Stimulated activated CD4-positive, alpha-beta T cell treated with anti-CD3 and anti-CD28 coated beads, Interleukin-4, amount 100 ng/mL, for 48 hours (primary cell): Measurements from ENCODE around the gene TRAPPC10.
"Not testable (repeated sequence)": the region's sequence is repeated elsewhere in the genome, so short reads cannot be mapped to it uniquely, and the experiment has no call there.

Experiments used
- DNase-seq, 2 donors: peaks; one replicate each; pipeline ENCODE4 v3.0.0-alpha.2; 2020; ENCODE audit warnings: low read depth in 2 of 2

Gene TRAPPC10

GRCh38 chr21:44089001-44089911 lies 77.1 kb downstream of the TRAPPC10 start:
- no peak for DNase-seq

- DNase-seq: no peak
Observed at GRCh38 chr21:44090325-44090724, 78.2 kb downstream of the TRAPPC10 start.

DNA sequence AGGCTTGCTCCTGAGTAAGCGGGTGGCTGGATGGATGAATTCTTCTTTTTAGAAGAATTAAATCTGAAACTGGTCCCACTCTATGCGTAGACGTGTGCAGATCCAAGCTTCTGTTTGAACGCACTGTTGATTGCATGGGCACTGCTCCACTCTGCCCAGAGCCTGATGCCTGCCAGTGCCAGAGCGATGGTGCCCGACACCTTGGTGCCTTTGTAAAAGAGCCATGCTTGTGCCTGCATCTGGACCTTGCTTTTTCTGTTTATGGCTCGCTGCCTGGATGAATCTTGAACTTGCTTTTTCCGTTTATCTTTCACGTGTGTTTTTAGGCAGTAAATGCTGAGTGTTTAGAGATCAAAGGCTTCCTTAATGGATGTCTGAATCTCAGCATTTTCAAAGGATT lies 80.1 kb downstream of the TRAPPC10 start:
- DNase-seq: no peak

- DNase-seq: no peak
Observed at GRCh38 chr21:44093761-44094160, 81.7 kb downstream of the TRAPPC10 start.

DNA sequence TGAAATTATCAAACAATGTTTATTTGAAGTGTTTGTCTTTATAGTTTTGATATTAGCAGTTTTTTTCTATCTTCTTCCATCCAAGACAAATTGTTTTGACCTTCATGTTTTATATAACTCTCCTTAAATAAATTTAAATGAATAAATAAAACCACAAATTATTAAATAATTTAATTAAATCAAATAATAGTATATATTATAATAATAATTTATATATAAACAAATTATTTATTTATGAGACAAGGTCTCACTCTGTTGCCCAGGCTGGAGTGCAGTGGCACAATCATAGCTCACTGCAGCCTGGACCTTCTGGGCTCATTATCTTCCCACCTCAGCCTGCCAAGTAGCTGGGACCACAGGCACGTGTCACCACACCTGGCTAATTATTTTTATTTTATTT lies 82.7 kb downstream of the TRAPPC10 start:
- DNase-seq: no peak

- not testable (repeated sequence) for DNase-seq
Observed at GRCh38 chr21:44098507-44098906, 86.4 kb downstream of the TRAPPC10 start.

DNA sequence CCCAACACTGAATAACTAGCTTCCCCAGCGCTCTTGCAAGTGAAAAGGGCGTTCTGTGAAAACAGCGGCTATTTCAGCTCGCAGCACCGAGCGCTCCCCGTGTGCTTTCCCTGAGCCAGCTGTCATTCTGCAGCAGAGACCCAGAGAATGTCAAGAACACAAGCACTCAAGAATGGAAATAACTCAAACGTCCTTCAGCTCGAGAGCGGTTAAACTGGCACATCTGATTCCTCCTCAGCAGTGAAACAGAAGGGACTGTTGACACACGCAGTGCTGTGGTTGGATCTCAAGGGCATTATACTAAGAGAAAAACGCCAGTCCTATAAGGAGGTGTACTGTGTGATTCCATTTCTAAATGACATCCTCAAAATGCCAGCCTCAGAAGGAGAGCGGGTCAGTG lies 86.9 kb downstream of the TRAPPC10 start:
- not testable (repeated sequence) for DNase-seq

GRCh38 chr21:44107026-44107501 lies 95.0 kb downstream of the TRAPPC10 start, which contains the start of gene PWP2:
PWP2 (plus strand) TSS chr21:44107399; CDS start chr21:44107417, 18 bp downstream.
- peak in 1 of 2 donors; percentile 37 for DNase-seq

DNA sequence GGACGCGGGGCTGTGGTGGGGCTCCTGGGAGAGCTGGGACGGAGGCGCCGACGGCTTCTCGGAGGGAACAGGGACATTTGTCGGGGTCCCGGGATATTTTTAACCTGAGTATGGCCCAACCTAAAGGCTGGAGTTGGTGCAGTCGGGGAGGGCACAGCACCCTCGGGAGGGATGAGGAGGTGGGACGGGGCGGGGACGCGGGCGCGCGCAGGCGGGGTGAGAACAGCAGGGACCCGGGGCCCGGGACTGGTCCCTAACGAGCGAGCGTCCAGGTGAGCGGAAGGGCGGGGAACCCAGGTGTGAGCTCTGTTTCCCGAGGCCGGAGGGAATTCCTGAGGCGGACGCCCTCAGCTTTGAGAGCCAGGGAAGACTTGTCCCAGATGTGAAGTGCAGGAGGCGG lies 95.5 kb downstream of the TRAPPC10 start:
- DNase-seq: not testable (repeated sequence)

DNA sequence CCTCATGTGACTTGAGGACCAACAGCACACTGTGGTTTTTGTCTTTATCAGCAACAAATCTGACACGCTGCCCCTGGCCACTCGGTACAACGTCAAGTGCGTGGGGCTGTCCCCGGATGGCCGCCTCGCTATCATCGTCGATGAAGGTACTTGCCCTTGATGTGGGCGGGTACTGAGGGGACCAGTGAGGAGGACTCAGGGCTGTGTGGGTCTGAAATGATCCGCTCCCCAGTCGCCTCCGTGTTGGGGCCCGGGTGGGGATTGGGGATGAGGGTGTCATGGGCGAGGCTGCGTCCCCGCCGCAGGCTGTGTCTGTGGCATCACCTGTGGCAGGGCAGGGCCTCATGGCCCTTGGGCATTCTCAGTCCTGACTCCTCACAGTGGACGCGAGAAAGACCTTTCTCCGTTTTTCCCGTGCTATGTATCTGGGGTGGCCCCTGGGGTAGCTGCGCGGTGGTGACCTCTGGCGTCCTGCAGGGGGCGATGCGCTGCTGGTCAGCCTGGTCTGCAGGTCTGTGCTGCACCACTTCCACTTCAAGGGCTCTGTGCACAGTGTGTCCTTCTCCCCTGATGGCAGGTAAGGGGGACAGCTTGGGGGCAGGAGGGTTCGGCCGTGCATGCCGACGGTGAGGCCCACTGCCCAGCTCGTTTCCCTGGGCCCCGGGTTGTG lies 101.7 kb downstream of the TRAPPC10 start:
- not testable (repeated sequence) for DNase-seq

- not testable (repeated sequence) for DNase-seq
Observed at GRCh38 chr21:44122131-44122530, 110.0 kb downstream of the TRAPPC10 start.

- DNase-seq: not testable (repeated sequence)
Observed at GRCh38 chr21:44127827-44128226, 115.7 kb downstream of the TRAPPC10 start.

DNA sequence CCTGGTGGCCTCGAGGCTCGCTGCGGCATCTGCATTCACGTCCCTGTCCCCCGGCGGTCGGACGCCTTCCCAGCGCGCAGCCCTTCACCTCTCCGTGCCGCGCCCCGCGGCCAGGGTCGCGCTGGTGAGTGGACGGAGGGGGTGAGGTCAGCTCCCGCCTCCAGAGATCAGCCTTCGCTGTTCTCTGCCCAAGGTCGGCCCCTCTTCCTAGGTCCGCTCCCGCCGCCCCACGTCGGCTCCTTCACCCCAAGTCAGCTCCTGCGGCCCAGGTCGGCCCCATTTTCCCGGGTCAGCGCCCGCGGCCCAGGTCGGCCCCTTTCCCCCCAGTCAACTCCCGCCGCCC lies 121.6 kb downstream of the TRAPPC10 start:
- not testable (repeated sequence) for DNase-seq

DNA sequence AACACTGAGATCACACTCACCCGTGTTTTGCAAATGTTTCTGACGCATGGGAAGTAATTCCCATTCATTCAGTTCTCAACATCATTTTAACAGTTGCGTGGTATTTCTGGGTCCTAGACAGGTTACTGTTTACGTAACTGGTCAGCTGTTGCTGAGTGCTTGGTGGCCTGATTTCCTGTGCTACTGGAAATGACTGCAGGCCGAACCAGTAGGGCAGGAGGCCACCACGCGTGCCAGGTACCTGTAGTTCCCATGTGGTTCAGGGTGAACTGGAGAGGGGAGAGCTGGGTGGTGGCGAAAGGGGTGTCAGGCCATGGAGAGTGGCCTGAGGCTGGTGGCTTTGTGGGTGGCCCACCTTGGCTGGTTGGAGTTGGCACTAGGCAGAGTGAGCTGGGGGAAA lies 122.6 kb downstream of the TRAPPC10 start:
- not testable (repeated sequence) for DNase-seq

GRCh38 chr21:44138039-44138438 lies 125.9 kb downstream of the TRAPPC10 start:
- not testable (repeated sequence) for DNase-seq

DNA sequence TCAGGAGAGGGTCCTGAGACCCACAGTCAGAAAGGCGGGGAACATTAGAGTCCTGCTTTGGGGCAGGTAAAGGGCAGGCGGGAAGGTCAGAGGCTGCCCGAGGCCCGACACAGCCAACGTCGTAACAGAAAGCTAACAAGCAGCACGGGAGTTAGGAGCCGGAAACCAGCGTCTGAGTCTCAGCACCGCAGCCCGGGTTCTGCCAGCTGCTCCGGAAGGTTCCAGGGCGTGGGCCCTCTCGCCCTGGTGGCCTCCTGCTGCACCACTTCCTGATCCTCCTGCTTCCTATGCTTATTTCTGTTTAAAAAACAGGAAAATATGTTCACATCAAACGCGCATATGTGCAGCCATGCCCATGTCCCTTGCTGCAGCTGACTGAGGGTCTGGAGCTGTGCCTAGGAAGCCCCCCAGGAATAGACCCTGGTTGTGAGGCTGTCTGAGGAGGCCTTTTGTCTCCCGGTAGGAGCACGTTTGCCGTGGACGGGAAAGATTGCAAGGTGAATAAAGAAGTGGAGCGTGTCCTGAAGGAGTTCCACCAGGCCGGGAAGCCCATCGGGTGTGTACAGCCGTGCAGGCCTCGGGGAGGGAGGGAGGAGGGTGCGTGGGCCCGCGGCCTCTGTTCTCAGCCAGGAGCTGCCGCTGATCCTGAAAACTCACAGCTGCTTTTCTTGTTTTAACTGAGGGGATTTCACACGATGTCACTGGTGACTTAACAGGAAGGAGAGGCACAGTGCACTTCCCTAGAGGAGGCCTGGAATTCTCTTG lies 127.9 kb downstream of the TRAPPC10 start:
- not testable (repeated sequence) for DNase-seq

- not testable (repeated sequence) for DNase-seq
Observed at GRCh38 chr21:44140552-44140932, 128.4 kb downstream of the TRAPPC10 start.

DNA sequence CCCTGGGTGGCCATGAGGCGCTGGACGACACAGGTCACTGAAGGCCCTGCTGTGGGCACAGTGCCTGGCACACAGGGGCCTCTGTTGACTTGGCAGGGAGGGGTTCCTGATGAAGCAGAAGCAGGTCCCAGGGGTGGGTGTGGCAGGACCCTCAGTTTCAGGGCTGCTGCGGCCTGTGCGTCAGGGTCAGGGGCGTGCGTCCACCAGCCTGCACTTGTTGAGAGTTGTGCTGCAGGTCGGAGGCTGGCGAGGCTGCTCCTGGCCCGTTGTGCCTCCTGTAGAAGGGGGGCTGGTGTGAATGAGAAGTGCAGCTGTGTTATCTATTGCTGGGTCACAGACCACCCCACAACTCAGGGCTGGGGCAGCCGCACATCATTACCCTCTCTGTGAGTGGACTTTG lies 130.4 kb downstream of the TRAPPC10 start:
- DNase-seq: not testable (repeated sequence)

GRCh38 chr21:44143380-44143779 lies 131.3 kb downstream of the TRAPPC10 start:
- DNase-seq: not testable (repeated sequence)

GRCh38 chr21:44143996-44144395 lies 131.9 kb downstream of the TRAPPC10 start:
- DNase-seq: not testable (repeated sequence)

DNA sequence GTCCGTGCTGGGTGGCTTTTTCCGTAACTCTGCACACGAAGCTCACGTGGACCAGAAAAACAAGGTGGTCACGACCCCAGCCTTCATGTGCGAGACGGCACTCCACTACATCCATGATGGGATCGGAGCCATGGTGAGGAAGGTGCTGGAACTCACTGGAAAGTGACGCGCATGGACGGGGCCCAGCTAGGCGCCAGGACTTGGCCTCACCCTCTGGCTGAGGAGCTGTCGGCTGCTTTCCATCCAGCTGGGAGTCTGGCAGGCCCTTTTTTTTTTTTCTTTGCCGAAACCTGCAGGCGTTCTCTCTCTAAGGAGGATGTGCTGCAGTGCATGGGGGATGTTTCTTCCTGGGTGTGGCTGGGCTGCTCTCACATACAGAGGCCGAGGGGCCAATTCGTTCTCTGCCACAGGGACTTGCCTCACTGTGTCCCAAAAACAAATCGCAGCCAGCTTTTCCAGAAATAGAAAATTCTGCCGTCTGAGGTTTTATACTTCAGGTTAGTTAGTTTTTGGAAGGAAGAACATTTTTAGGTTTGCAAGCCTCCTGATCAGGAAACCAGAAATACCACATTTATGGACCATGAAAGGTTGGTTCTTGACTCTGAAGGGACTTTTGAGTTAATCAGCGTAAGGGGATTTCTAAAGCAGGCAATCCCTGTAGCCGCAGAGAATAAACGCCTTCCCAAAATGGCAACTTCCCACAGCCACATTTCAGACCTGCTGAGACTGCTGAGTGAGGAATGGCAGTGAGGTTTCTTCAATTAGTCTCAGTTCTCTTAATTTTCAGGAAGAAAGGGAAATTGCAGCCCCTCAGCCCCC lies 132.9 kb downstream of the TRAPPC10 start:
- DNase-seq: not testable (repeated sequence)
